ENCODE measurements around the gene RPL39.
"Not testable (repeated sequence)": the region's sequence is repeated elsewhere in the genome, so short reads cannot be mapped to it uniquely, and the experiment has no call there.

RPL39 gene

DNA sequence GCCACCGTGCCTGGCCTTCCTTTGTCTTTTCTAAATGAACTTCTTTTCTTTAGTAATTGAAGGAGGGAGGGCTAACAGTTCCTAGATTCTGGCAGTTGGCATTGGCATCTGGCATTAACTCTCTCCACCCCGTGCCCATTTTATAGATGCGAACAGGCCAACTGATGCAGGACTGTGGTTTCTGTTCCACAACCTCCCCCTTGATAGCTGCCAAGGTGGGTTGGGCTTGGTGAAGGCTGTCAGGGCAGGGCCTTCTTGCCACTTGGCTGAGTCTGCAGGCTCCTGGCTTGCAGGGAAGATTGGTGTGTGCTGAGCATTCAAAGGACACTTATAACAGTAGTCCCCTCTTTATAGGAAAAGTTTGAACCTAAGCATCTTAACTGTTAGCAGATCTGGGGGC, 28.7 kb downstream of the RPL39 start:
- DNase-seq = no peak

DNA sequence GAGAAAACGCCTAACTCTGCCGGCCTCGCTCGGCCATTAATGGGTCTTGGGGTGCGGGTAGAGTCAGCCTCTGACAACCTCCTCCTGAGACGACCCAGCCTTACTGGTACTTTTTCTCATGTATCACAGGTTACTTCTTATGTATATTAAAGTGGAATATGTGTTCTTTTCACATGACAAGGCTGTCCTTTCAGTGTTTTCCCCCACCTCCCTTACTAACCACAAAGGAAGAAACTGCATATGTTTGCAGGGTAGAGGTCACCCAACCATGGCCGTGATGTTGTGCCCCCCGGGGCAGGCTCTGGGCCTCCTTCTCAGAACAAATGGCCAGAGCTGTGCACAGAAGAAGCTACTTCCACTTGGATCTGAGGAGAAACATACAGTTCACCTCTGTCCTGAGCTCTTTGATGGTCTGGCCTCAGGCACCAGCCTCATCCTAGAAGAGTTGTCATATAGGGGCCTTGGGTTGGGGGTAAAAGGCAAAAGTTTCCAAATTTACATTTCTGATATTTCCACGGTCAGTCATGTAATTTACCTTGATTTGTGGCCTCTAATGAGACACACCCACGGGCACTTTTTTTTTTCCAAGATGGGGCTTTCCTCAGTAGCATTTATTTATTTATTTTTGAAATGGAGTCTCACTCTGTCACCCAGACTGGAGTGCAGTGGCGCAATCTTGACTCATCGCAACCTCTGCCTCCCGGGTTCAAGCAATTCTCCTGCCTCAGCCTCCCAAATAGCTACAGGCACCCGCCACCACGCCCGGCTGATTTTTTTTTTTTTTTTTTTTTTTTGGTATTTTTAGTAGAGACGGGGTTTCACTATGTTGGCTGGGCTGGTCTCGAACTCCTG, 31.2 kb downstream of the RPL39 start:
- no peak for DNase-seq

DNA sequence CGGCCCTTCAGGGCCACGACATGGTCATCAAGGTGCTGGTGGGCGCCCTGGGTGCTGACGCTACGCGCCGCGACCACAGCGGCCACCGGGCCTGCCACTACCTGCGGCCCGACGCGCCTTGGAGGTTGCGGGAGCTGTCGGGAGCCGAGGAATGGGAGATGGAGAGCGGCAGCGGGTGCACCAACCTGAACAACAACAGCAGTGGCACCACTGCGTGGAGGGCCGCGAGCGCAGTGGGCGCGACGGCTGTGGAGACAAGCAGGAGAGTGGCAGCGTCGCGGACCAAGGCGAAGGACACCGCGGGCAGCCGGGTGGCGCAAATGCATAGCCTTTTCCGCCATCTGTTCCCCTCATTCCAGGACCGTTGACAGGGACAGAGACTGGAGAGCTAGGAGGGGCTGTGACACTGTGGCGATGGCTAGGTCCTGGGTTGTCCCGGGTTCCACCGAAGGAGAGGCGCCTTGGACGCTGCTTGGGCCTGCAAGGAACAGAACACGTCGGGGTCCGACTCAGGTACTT, 32.1 kb downstream of the RPL39 start:
- DNase-seq = no peak

DNA sequence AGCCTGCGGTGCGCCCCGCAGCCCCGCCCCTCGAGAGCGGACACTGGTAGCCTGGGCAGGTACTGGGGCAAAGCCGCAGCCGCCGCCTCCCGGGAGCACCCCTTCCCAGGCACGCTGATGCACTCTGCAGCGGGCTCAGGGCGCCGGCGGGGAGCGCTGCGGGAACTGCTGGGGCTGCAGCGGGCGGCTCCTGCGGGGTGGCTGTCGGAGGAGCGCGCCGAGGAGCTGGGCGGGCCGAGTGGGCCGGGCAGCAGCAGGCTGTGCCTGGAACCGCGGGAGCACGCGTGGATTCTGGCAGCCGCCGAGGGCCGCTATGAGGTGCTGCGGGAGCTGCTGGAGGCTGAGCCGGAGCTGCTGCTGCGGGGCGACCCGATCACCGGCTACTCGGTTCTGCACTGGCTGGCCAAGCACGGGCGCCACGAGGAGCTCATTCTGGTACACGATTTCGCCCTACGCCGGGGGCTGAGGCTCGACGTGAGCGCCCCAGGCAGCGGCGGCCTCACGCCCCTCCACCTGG, 32.6 kb downstream of the RPL39 start:
- DNase-seq = no peak

DNA sequence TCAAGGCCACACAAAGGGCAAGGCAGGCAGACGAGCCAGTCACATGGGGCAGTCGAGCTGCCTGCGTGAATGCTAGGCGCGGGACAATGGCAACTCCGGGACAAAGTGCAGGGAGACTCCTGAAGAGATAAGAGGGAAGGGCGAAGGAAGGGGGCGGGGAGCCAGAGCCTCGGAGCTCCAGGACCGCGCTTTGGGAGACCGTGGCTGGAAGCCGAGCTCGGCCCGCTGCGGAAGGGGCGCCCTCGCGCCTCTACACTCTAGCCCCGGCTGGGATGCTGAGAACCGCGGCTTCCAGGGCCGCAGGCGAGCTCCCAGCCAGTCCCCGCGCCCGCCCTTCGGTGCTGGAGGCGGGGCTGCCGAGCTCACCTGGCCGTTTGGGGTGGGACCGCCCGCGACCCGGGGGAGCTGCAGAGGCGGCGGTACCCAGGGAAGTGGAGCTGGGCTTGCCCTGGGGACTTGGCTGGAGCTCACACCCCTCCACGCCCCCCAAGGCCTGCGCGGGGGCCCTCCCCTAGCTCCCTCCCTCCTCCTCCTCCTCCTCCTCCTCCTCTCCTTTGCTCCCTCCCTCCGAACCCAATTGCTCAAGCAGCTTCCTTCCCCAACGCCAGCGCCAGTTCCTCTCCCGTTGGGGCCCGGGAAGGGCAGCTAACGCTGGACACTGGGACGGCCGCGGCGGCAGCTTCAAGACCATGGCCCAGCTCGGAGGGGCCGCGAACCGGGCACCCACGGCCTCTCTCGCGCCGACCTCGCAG, 33.3 kb downstream of the RPL39 start, which contains the start of gene SOWAHD:
Gene SOWAHD, plus strand, starts transcription at position 610 of the 752 bp plus-strand sequence. Its CDS starts 80 bp downstream, at position 690.
- no peak for DNase-seq

DNA sequence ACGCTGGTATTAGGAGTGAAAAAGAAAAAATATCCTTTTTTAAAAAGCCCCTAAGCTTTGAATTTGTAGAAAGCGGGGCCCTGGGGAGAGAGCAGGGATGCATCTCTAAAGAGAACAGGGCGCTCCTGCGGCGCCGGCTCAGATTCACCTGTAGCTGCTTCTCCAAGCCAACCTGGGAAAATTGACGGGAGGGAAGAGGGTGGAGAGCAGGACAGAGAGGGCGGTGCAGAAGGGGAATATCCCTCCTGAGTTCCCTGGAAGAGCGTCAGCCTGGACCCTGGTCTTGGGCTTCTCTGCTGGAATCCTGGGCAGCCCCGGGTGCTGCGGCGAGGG, 33.8 kb downstream of the RPL39 start:
- DNase-seq = no peak

DNA sequence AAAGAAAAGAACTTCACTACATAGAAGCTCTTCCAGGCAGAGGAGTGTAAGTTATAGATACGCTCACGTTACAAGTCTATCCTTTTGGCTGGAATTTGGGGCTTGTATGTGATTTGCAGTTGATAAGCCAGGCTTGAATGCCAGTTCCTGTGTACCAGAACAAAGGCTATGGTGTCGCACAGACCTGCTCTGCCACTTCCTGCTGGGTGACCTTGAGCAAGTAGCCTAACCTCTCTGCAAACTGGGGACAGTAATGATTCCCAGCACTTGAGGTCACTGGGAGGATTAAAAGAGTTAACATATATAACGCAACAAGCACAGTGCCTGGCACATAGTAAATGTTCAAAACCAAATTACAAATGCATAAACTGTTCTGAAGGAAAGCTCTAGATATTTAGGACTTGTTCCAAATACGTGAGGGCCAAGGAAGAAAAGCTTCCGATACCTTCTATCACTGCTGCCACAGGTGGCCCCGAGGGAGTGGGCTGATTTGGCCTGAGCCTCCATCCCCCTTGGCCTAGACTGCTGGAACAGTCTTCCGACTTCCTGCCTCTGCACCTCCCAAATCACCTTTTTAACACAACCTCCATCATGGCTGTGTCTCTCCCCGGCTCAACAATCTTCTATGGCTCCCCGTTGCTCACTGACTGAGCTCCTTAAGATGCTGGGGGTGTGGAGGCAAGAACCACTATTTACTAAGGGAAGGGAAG, 34.3 kb downstream of the RPL39 start:
- no peak for DNase-seq

DNA sequence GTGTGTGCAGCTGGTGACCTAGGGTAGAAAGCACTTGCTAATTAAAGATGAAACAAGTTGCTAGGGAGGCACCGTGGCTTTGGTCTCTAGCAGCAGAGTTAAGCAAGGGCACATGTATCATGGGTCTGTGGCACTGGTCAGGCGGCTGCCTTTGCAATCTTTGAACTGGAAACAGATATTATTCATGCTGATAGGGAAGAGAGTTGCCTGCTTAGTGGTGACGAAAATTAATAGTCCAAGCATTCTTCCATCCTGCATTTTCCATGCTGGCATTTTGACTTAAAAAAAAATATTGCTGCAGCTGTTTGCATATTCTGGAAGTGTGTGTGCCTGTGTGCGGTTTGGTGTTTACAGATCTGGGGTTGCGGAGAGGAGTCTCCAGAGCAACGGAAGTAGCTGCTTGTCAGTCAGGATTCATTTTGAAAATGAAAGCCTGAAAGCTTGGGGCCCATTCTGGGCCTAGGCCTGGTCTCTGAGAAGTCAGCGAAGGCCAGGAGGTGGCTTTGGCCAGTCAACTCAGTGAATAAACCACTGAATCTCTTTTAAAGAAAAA, 35.4 kb downstream of the RPL39 start:
- DNase-seq = no peak

DNA sequence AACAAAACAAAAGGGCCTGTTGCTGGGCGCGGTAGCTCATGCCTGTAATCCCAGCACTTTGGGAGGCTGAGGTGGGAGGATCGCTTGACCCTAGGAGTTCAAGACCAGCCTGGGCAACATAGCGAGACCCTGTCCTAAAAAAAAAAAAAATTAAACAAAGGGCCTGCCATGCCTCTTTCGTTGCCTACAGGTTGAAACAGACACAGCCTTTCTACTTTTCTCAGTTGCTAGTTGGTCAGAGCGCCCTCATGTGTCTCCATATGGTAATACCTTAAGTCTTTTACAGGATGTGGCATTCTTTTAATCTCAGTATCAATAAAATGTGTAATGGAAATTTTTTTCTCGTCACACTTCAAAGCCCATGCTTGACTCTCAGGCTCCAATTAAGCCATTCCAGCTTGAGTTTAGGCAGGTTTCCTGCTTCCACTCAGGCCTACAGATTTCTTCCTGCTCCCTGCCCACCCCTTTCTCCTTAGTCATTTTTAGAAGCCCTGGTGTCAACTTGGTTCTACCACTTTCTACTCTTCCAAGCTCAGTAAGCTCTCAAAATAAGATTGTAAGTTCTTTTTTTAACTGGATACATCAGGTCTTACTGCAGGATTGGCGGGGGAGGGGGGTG, 37.7 kb downstream of the RPL39 start:
- no peak for DNase-seq

DNA sequence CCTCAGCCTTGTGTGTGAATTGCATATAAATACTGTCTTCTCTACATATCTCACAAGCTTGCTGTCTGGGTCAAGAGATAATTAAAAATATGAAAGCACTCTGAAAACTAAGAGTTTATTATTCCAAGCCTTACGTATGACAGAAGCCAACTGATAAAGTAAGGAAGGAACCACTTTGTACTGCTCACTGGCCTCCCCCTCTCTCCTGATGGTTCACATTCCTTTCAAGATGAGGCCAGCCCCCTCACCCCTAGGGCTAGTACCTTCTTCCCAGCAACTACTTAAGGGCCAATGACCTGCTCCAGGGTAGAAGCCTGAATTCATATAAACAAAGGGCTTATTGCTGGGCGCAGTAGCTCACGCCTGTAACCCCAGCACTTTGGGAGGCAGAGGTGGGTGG, 38.4 kb downstream of the RPL39 start:
- DNase-seq = no peak

DNA sequence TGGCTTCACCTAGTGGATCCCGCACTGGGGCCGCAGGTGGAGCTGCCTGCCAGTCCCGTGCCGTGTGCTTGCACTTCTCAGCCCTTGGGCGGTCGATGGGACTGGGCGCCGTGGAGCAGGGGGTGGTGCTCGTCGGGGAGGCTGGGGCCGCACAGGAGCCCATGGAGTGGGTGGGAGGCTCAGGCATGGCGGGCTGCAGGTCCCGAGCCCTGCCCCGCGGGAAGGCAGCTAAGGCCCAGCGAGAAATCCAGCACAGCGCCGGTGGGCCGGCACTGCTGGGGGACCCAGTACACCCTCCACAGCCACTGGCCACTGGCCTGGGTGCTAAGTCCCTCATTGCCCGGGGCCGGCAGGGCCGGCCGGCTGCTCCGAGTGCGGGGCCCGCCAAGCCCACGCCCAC, 40.7 kb downstream of the RPL39 start:
- not testable (repeated sequence) for DNase-seq

DNA sequence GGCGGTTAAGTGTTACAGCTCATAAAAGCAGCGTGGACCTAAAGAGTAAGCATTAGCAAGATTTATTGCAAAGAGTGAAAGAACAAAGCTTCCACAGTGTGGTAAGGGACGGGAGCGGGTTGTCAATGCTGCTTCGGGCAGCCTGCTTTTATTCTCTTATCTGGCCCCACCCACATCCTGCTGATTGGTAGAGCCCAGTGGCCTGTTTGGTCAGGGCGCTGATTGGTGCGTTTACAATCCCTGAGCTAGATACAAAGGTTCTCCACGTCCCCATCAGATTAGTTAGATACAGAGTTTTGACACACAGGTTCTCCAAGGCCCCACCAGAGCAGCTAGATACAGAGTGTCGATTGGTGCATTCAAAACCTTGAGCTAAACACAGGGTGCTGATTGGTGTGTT, 41.3 kb downstream of the RPL39 start:
- DNase-seq = not testable (repeated sequence)

DNA sequence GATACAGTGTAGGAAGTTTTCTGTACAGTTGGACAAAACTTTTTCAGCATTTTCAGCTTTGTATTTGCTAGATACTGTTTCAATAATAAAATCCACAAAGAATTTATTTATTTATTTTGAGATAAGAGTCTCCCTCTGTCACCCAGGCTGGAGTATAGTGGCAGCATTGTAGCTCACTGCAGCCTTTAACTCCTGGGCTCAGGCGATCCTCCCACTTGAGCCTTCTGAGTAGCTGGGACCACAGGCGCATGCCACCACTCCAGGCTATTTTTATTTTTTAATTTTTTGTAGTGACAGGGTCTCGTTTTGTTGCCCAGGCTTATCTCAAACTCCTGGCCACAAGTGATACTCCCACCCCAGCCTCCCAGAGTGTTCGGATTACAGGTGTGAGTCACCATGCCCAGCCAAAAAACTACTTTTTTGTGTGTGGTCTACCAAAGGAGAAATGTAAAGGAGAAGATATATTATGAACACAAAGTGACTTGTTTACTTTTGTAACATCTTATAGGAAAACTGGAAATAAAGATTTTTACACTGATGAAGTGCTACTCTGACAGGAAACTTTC, 46.1 kb downstream of the RPL39 start:
- no peak for DNase-seq

DNA sequence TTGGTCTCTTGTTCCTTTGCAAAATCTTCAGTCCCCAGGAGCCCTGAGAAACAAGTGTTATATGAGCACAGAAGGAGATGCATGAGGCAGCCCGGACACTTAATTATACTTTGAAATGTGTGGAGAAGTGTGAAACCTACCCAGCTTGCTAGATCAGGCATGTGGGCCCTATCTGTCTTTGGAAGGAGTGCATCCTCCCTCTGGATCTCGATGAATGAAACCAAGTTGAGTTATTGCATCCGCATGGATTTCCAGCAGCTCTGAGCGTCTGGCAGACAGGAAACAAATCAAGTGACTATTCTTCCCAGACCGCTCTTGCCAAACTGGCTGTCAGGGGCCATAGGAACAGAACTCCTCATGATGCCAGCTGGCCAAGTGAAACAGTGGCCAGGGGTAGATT, 52.7 kb downstream of the RPL39 start:
- DNase-seq = no peak

All from activated CD8-positive, alpha-beta memory T cell treated with anti-CD3 and anti-CD28 coated beads, Interleukin-2, amount 50 U/mL, for 4 hours (primary cell).